Stimulated activated naive B cell treated with anti-CD40 and anti-IgM and Interleukin-4, amounts not matched to agents 10 μg/mL and 1 μg/mL and 100 μg/mL, for 72 hours (primary cell): Measurements from ENCODE around the gene XXYLT1.

ENCODE experiments used
- ATAC-seq, 2 donors: fragments of 150-1000 bp; cut with Tn5 transposase; replicated peaks; 2 replicates each; pipeline ENCODE4 v1.10.0; 2021; ENCODE audit warnings: moderate library complexity in 1 of 2
- DNase-seq: peaks from one replicate; pipeline ENCODE4 v3.0.0; 2021
- H3K27ac Mint-ChIP-seq: one replicate; pipeline ENCODE4 v1.8.0; 2022; ENCODE audit warnings: mild to moderate bottlenecking, mixed read lengths
- H3K27me3 Mint-ChIP-seq, 2 donors: one replicate each; pipeline ENCODE4 v1.8.0; 2022; ENCODE audit warnings: mixed read lengths in 2 of 2
- H3K36me3 Mint-ChIP-seq, 2 donors: one replicate each; pipeline ENCODE4 v1.8.0; 2022; ENCODE audit warnings: mixed read lengths in 2 of 2, mild to moderate bottlenecking in 1 of 2
- H3K4me1 Mint-ChIP-seq, 2 donors: one replicate each; pipeline ENCODE4 v1.8.0; 2022; ENCODE audit warnings: mixed read lengths in 2 of 2, mild to moderate bottlenecking in 1 of 2
- H3K4me3 Mint-ChIP-seq, 2 donors: one replicate each; pipeline ENCODE4 v1.8.0; 2022; ENCODE audit warnings: mild to moderate bottlenecking in 2 of 2, mixed read lengths in 2 of 2, moderate library complexity in 1 of 2
- H3K9me3 Mint-ChIP-seq, 2 donors: one replicate each; pipeline ENCODE4 v1.8.0; 2022; ENCODE audit warnings: mixed read lengths in 2 of 2, mild to moderate bottlenecking in 1 of 2

XXYLT1 gene

DNA sequence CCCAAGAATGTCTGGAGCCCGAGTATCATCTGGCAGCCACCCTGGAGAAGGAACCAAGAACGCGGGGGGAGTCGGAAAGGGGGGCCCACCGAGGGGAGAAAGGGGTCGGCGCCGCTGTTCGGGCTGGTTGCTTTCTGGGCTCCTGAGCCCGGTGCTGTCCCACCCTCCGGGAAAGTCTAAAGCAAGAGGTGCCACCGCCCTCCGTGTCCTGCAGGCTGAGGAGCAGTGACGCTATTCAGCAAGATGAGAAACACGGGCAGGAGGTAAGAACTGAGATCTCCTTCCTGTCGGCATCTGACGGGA is 234.8 kb downstream of the XXYLT1 start:
- Mint-ChIP-seq H3K27ac (no peak overlapping the region), H3K36me3 (no peaks in the 10 kb centered on the region), H3K27me3 (peaks cover 0 to 11% of the 10 kb centered on the region in 2 donors), H3K4me3 (no peak overlapping the region), H3K4me1 (peaks cover 8 to 13% of the 10 kb centered on the region in 2 donors), H3K9me3 (no peaks in the 10 kb centered on the region)
- DNase-seq (no peak), ATAC-seq (no peak)

DNA sequence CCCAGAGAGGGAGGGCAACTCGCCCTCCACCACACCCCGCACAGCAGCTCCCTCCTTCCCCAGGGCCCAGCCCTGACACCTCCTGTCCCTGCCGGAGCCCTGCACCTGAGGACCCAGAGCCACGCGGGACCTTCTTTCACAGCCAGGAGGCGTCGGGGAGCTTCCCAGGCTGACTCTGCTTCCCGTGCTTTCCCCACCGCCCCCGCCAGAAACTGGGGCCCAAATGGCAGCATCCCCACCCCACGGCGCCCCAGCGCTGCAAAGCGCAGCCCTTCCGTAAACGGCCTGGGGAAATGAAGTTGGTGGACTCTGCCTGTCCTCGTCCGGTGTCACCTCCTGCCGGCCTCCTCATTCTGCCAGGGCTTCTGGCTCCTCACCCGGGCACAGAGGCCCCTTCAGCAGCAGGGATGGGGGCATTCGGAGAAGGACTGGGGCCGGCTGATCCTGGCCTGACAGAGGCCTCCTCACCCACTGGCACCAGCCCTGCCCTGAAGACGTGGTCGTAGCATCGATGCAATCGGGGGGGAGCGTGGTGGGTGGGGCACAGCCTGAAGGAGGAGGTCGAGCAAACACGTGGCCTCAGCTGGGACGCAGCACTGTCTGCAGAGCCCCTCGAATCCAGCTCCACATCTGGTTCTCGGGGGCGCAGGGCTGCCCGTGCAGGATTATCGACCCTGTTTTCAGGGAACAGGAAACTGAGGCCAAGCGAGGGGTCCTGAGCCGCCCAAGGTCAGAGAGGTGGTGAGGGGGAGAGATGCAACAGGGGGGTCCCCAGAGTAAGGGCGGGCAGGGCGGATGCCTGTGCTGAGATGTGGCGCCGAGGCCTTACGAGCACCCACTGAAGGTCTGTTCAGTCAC is 235.4 kb downstream of the XXYLT1 start:
- no peak for ATAC-seq
- H3K9me3 Mint-ChIP-seq, result no peaks in the 10 kb centered on the region
- H3K4me3 Mint-ChIP-seq, result no peak overlapping the region
- H3K27ac Mint-ChIP-seq, result no peak overlapping the region
- H3K27me3 Mint-ChIP-seq, result peaks cover 0 to 11% of the 10 kb centered on the region in 2 donors
- no peaks in the 10 kb centered on the region for H3K36me3 Mint-ChIP-seq
- H3K4me1 Mint-ChIP-seq, result peaks cover 8 to 13% of the 10 kb centered on the region in 2 donors
- DNase-seq, result no peak

DNA sequence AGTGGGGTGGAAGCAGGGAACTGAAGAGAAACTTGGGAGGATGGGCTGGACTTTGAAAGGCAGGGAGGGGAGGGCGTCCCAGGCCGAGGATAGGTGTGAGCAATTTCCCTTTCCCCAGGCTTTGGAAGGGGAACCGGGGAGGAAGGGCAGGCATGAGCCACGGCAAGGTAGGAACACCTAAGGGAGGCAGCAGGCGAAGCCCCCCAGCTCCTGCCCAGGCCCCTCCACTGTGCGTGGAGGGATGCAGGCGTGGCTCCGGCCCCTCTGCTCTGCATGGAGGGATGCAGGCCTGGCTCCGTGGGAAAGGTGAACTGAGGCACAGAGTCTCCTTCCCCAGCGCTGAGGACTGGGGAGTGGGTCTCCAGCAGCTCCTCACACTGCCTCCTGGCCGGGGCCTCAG is 236.4 kb downstream of the XXYLT1 start:
- Mint-ChIP-seq H3K4me3 (no peak overlapping the region), H3K4me1 (peaks cover 9 to 11% of the 10 kb centered on the region in 2 donors), H3K27ac (no peak overlapping the region), H3K27me3 (peaks cover under 1 to 11% of the 10 kb centered on the region in 2 donors), H3K9me3 (no peaks in the 10 kb centered on the region), H3K36me3 (no peaks in the 10 kb centered on the region)
- ATAC-seq (no peak), DNase-seq (no peak)

DNA sequence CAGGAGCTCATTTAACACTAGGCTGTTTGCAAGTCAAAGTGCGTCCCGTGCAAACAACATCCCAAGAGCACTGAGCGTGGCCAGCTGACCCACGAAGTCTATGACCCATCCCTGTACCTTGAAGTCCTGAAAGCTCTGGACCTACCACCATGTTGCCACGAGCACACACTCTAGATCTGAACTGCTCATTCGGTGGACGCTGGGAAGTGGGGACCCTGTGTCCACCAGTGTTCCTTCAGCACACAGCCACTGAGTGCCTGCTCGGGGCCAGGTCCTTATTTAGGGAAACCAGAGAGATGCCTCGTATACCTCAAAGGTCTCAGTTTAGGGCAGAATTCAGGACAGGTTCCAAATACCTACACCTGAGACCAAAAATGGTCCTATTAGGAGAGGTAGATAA is 236.9 kb downstream of the XXYLT1 start:
- Mint-ChIP-seq H3K27ac (no peak overlapping the region), H3K9me3 (no peaks in the 10 kb centered on the region), H3K4me3 (no peak overlapping the region), H3K27me3 (peaks cover 3 to 11% of the 10 kb centered on the region in 2 donors), H3K4me1 (peaks cover 8 to 10% of the 10 kb centered on the region in 2 donors), H3K36me3 (no peaks in the 10 kb centered on the region)
- no peak for ATAC-seq
- DNase-seq, result no peak

DNA sequence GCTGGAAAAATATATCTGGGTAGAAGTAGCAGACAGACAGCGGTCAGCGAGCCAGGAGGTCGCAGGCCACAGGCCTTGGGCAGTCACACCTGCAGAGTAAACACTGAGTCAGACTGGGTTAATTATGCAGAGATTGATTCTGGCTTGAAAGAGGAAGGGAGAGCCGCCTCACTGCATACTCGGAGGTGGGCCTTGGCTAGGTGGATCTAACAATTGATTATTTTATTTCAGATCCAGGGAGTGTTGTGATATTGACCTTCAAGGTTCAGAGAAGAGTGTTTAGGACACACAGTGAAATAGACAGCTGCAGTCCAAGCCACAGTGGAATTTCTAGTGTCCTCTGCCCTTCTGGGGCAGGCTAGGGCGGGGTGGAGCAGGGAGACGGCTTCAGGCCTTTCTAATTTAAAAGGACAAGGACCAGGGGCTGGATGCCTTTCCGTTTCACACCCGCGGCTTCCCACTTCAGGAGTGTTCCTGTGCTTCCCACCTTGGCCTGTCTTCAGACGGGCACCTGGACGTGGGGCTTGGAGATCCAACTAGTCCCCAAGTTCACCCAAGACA is 237.3 kb downstream of the XXYLT1 start:
- Mint-ChIP-seq H3K36me3 (no peaks in the 10 kb centered on the region), H3K27ac (no peak overlapping the region), H3K4me3 (no peak overlapping the region), H3K27me3 (peaks cover 3 to 9% of the 10 kb centered on the region in 2 donors), H3K4me1 (peaks cover 8 to 10% of the 10 kb centered on the region in 2 donors), H3K9me3 (no peaks in the 10 kb centered on the region)
- DNase-seq (no peak), ATAC-seq (peak; percentile 90 to 95)

DNA sequence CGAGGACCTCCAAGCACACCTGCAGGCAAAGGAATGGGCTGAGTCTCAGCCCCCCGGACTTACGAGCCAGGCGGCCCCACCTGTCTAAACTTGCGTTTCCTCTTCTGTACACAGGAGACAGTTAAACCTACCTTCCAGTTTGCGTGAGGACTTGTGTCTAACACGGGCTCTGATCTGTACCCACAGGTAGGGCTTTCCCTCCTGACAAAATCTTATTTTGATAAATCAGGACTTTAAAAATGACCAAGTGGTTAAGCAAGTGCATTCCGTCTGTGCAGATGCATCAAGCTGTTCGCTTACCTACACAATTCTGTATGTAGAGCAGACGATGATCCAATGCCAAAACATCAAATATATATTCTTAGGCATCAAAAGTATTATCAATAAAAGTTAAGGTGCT is 238.0 kb downstream of the XXYLT1 start:
- Mint-ChIP-seq H3K27ac (no peak overlapping the region), H3K27me3 (peaks cover 3 to 6% of the 10 kb centered on the region in 2 donors)

DNA sequence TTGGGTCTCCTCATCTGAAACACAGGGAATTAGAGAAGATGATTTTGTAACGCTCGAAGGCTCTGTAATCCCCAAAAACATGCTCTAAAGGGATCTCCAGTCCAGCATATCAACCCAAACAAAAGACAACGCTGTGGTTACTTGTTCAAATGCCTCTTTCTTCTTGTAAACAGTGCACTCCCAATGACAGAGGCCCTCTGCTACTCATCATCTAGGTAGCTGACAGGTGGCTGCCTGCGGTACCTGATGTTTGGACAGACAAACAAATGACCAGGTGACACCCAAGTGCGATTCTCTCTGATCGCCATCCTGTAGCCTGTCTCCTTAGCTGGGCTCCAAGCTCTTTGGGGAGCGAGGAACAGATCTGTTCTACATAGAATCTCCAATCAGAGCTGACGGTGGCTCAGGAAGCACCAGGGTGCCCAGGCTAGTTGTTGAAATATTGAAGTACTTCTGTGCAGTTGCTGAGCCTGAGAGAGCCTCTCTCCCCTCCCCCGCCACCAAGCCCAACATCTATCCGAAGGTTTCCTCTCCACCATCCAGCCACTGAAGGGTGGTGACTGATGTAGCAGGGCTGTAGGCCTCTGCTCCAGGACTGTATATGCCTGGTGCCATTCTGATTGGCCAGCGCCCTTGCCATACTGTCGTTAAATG is 238.7 kb downstream of the XXYLT1 start:
- H3K27me3 Mint-ChIP-seq, result peaks cover 3 to 6% of the 10 kb centered on the region in 2 donors
- peaks cover 0 to 1% of the 10 kb centered on the region in 2 donors for H3K9me3 Mint-ChIP-seq
- peaks cover 10 to 13% of the 10 kb centered on the region in 2 donors for H3K4me1 Mint-ChIP-seq
- no peak overlapping the region for H3K4me3 Mint-ChIP-seq
- DNase-seq (no peak), ATAC-seq (no peak)
- no peaks in the 10 kb centered on the region for H3K36me3 Mint-ChIP-seq
- H3K27ac Mint-ChIP-seq, result no peak overlapping the region

More for the DNA sequence above, 238.0 kb downstream of the XXYLT1 start:
- Mint-ChIP-seq H3K4me1 (peaks cover 8 to 10% of the 10 kb centered on the region in 2 donors), H3K36me3 (no peaks in the 10 kb centered on the region), H3K4me3 (no peak overlapping the region), H3K9me3 (no peaks in the 10 kb centered on the region)
- ATAC-seq (no peak), DNase-seq (no peak)

DNA sequence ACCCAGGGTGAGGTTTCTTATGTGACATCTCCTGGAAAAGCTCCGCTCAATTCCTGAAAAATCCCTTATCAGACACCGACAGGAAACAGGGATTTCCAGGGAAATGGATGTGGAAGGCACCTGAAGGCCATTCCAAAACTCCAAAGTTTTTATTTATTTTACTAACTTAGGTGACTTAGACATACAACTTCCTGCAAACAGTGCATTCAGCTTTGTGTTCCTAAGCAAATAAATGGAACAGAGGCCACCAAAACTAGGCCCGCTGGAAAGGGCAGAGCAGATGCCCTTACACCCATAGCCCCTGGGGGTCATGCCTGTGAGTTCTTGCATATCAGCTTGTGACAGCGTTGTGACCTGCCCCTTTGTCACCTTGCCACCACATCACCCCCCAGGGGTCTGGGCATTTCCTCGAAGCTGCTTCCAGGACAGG is 239.4 kb downstream of the XXYLT1 start:
- H3K4me3 Mint-ChIP-seq, result no peak overlapping the region
- peaks cover 0 to 1% of the 10 kb centered on the region in 2 donors for H3K9me3 Mint-ChIP-seq
- peaks cover 3 to 6% of the 10 kb centered on the region in 2 donors for H3K27me3 Mint-ChIP-seq
- DNase-seq (no peak), ATAC-seq (no peak)
- no peaks in the 10 kb centered on the region for H3K36me3 Mint-ChIP-seq
- H3K27ac Mint-ChIP-seq, result no peak overlapping the region
- peaks cover 10 to 15% of the 10 kb centered on the region in 2 donors for H3K4me1 Mint-ChIP-seq

DNA sequence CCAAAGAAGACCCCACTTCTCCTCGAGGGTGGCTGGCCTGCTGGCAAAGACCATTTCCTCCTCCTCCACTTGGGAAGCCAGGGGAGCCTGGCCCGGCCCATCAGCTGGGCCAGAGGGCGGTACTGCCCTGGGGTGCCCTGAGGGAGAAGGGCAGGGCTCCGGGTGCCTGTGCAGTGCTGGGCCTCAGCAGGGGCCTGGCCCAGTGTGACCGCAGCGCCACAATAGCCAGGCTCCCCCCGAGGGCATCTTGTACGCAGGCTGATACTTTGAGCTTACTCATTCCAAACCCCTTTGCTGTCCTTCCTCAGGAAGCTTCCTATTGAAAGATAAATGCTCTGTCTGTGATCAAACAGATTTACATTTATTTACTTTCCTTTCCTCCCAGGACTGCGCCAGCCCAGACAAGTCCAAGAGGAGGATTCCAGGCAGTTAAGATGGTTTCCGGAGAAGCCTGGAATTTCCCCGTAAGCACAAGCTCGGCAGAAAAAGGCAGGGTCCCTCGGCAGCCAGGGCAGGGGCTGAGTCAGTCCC is 240.1 kb downstream of the XXYLT1 start:
- peaks cover 3 to 6% of the 10 kb centered on the region in 2 donors for H3K27me3 Mint-ChIP-seq
- no peak for DNase-seq

DNA sequence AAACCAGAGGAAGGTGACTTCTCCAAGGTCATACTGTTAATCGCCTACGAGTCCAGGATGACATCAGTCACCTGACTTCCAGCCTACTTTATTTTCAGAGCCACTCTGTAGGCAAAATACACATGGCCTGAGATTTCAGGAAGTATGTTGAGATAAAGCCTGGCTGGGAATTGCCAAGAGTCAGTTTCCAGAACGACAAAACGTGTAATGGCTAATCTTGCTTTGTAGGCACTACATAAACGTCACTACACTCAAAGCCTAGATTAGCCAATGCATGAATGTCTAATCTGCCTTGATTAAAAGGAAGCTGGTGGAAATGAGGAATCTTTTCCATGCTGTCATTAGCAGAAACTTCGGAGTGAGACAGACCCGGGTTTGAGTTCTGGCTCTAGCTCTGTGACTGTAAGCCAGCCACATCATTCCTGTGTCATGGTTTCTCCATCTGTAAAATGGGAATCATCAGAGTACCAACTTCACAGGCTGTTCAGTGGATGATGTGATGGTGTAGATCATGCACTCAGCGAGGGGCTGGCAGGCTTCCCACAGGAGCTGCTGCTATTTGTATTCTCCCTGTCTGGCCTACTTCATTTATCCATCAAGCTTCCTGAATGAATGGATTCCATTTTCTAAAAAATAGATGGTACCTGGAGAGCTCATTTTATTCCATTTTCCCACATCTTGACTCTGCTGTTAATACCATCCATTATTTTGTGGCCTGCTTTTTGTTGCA is 241.9 kb downstream of the XXYLT1 start:
- Mint-ChIP-seq H3K4me3 (no peak overlapping the region), H3K36me3 (no peaks in the 10 kb centered on the region), H3K4me1 (peaks cover 13 to 21% of the 10 kb centered on the region in 2 donors), H3K27me3 (peaks cover under 1 to 3% of the 10 kb centered on the region in 2 donors), H3K9me3 (peaks cover 0 to 1% of the 10 kb centered on the region in 2 donors), H3K27ac (no peak overlapping the region)
- DNase-seq (no peak), ATAC-seq (no peak)

More for the DNA sequence above, 240.1 kb downstream of the XXYLT1 start:
- H3K4me3 Mint-ChIP-seq, result no peak overlapping the region
- ATAC-seq, result no peak
- H3K9me3 Mint-ChIP-seq, result peaks cover 0 to 1% of the 10 kb centered on the region in 2 donors
- H3K27ac Mint-ChIP-seq, result no peak overlapping the region
- peaks cover 10 to 15% of the 10 kb centered on the region in 2 donors for H3K4me1 Mint-ChIP-seq
- H3K36me3 Mint-ChIP-seq, result no peaks in the 10 kb centered on the region

DNA sequence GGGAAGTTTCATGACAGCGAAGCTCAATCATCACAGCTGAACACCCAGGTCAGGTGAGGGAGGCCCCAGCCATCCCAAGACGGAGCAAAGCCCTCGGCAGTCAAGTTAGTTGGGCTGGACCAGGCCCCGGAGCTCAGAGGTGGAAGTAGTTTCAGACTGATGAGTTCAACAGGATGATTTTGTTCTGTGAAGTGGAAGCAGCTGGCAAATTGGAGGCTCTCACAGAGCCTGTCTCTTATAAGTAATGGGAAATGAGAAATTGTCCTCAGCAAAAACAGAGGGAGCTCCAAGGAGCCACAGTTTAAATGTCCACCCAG is 245.1 kb downstream of the XXYLT1 start:
- no peak overlapping the region for H3K27ac Mint-ChIP-seq
- DNase-seq, result no peak
- no peak overlapping the region for H3K4me3 Mint-ChIP-seq
- ATAC-seq, result no peak
- peaks cover 10 to 13% of the 10 kb centered on the region in 2 donors for H3K4me1 Mint-ChIP-seq
- H3K27me3 Mint-ChIP-seq, result peaks cover 0 to 3% of the 10 kb centered on the region in 2 donors
- H3K36me3 Mint-ChIP-seq, result peaks cover 0 to 1% of the 10 kb centered on the region in 2 donors
- H3K9me3 Mint-ChIP-seq, result peaks cover 0 to 1% of the 10 kb centered on the region in 2 donors

DNA sequence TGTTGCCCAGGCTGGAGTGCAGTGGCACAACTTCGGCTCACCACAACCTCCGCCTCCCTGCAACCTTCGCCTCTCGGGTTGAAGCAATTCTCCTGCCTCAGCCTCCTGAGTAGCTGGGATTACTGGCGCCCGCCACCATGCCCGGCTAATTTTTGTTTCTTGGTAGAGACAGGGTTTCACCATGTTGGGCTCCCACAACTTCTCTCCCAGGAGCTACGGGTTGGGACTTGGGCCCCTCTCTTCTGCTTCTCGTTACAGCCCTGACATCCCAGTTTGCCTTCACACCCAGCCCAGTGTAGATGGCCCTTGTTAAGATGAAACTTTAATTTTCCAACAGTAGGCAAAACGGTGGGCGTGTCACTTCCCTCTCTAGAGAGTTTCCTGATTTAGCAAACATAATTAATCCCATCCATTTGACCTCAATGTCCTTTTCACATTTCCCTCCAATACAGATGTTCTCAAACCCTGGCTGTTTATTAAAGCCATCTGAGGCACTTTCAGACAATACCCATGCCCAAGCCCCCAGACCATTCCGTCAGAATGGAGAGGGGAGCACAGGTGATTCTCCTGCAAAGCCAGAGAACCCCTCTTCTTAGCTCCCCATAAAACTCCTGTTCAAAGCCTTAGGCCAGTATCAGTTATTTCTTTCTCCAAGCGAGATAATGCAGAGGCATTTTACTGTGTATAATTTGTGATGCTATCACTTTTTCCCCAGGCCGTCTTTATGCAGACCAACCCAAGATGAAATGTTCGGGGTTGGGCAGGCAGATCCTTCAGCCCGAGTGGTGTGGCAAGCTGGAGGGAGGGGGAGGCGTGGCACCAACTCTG is 245.7 kb downstream of the XXYLT1 start:
- H3K27me3 Mint-ChIP-seq, result peaks cover 4% of the 10 kb centered on the region in 2 donors
- peaks cover under 1 to 1% of the 10 kb centered on the region in 2 donors for H3K9me3 Mint-ChIP-seq

DNA sequence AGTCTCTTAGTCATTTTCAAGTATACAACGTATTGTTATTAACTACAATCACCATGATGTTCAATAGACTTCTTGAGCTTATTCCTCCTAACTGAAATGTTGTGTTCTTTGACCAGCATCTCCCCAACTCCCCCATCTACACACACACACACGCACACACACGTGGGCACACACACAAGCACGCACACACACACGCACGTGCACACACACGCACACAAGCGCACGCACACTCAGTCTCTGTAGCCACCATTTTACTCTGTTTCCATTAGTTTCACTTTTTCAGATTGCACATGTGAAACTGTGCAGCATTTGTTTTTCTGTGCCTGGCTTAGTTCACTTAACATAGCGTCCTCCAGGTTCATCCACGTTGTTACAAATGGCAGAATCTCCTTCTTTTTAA is 247.0 kb downstream of the XXYLT1 start:
- Mint-ChIP-seq H3K4me1 (peaks cover 7 to 13% of the 10 kb centered on the region in 2 donors), H3K4me3 (no peak overlapping the region), H3K36me3 (peaks cover 0 to 4% of the 10 kb centered on the region in 2 donors), H3K27ac (no peak overlapping the region), H3K9me3 (peaks cover 4 to 5% of the 10 kb centered on the region in 2 donors), H3K27me3 (peaks cover 9 to 13% of the 10 kb centered on the region in 2 donors)
- DNase-seq, result no peak
- ATAC-seq, result no peak

More for the DNA sequence above, 245.7 kb downstream of the XXYLT1 start:
- peaks cover 0 to 1% of the 10 kb centered on the region in 2 donors for H3K36me3 Mint-ChIP-seq
- H3K4me1 Mint-ChIP-seq, result peaks cover 10 to 13% of the 10 kb centered on the region in 2 donors
- DNase-seq (no peak), ATAC-seq (no peak)
- H3K4me3 Mint-ChIP-seq, result no peak overlapping the region
- no peak overlapping the region for H3K27ac Mint-ChIP-seq
